ENCODE data around the gene SLC17A8. TPM values are rescaled to one million over a fixed set of nuclear protein-coding genes. Genes with fewer than 3 reads are reported as not detected.
"Not testable (repeated sequence)": the region's sequence is repeated elsewhere in the genome, so short reads cannot be mapped to it uniquely, and the experiment has no call there.

SLC17A8 gene
- polyA plus RNA-seq (2011; rRNA removed) (not detected in 2 replicates), polyA minus RNA-seq (2011; rRNA and poly(A)+ RNA removed) (not detected in 2 replicates)

- Histone ChIP-seq H3K27me3 (ENCODE audit: control insufficient read depth, insufficient read depth, low read length) (peaks cover 10% of the 10 kb centered on the region), H3K36me3 (ENCODE audit: control insufficient read depth, insufficient read depth, low read length) (no peaks in the 10 kb centered on the region), H3K4me3 (ENCODE audit: low read depth, low read length) (no peak within 1 kb of the TSS)
- ChIA-PET CTCF (interaction anchor here (1.0 kb wide), 1 partner anchor 8 kb away, joined by 5 read pairs; no protein-coding TSS in a partner anchor), POLR2A (no interaction called here)
- DNase-seq (ENCODE audit: low read depth), result no peak
- no peak for TF ChIP-seq CTCF (IDR thresholded peaks at IDR 0.05; ENCODE audit: insufficient read depth, low read depth, low read length)
Measured at GRCh38 chr12:100356644-100357223, at the start of gene SLC17A8. Gene SLC17A8, plus strand, starts transcription at chr12:100357074. Its CDS starts 318 bp downstream, at chr12:100357392.

GRCh38 chr12:100308138-100308537 is 48.7 kb upstream of the SLC17A8 start:
- DNase-seq (ENCODE audit: low read depth); POLR2A ChIA-PET; CTCF ChIA-PET; H3K4me3 ChIP-seq (ENCODE audit: low read depth, low read length); H3K36me3 ChIP-seq (ENCODE audit: control insufficient read depth, insufficient read depth, low read length); H3K27me3 ChIP-seq (ENCODE audit: control insufficient read depth, insufficient read depth, low read length): not testable (repeated sequence)

DNA sequence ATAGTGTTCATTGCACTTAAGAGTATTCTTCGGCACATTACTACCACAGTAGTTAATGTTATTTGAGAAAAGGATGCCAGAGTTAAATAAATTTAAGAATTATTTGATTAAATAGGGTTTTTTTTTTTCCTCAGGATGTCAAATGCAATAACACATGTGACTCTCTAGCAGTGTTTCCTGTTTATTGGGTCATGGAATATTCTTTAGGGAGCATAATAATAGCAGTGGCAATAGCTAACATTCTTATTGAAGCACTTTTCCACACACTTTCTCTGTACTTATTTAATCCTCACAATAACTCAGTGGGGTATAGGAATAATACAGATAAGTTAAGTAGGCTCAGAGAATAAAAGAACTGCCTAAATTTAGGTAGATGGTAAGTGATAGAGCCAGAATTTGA is 45.6 kb upstream of the SLC17A8 start:
- Histone ChIP-seq H3K36me3 (ENCODE audit: control insufficient read depth, insufficient read depth, low read length) (0 out of 2 replicates have a peak, but pooled peaks cover 1% of the 10 kb centered on the region), H3K27me3 (ENCODE audit: control insufficient read depth, insufficient read depth, low read length) (no peaks in the 10 kb centered on the region), H3K4me3 (ENCODE audit: low read depth, low read length) (no peak overlapping the region)
- ChIA-PET CTCF (no interaction called here), POLR2A (no interaction called here)
- no peak for DNase-seq (ENCODE audit: low read depth)
- no peak for TF ChIP-seq CTCF (IDR thresholded peaks at IDR 0.05; ENCODE audit: insufficient read depth, low read depth, low read length)

DNA sequence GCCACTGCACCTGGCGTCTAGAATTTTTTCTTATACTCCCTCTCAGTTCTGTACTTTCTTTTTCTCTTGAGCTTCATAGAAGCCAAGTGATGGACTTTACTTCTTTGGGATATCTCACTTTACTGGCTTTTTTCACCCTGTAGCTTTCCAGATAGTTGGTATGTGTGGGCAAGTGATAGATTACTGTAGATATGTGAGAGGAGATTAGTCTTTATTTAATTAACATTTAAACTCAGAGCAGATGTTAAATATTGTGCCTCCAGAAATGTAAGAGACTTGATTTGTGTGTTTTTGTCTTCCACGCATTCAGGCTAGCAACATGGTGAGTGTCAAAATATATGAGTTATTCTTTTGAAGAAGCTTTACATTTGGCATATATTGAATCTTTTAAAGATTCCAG is 39.5 kb upstream of the SLC17A8 start:
- ChIA-PET CTCF (interaction anchor here (1.4 kb wide), 1 partner anchor 13 kb away, joined by 3 read pairs; no protein-coding TSS in a partner anchor), POLR2A (no interaction called here)
- H3K27me3 ChIP-seq (ENCODE audit: control insufficient read depth, insufficient read depth, low read length), result no peaks in the 10 kb centered on the region
- H3K36me3 ChIP-seq (ENCODE audit: control insufficient read depth, insufficient read depth, low read length), result 0 out of 2 replicates have a peak, but pooled peaks cover 1% of the 10 kb centered on the region
- no peak for DNase-seq (ENCODE audit: low read depth)
- no peak for TF ChIP-seq CTCF (IDR thresholded peaks at IDR 0.05; ENCODE audit: insufficient read depth, low read depth, low read length)
- H3K4me3 ChIP-seq (ENCODE audit: low read depth, low read length), result no peak overlapping the region

DNA sequence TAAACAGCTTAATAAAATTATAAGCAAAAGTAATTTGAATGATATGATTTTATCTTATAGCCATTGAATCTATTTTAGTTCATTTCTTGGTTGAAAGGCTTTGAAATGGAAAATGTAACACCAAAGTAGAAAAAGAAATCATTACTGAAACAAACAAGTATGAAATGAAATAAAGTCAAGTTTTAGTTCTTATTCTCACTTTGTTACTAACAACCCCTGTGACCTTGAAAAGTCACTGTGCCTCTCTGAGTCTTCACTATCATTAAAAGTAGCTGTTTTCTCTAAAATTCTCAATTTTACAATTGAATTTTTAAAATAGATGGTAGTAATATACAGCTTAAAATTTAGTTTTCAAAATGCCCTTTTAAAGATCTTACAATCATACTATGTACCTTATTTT is 32.4 kb upstream of the SLC17A8 start:
- TF ChIP-seq CTCF (IDR thresholded peaks at IDR 0.05; ENCODE audit: insufficient read depth, low read depth, low read length), result no peak
- no peak for DNase-seq (ENCODE audit: low read depth)
- Histone ChIP-seq H3K27me3 (ENCODE audit: control insufficient read depth, insufficient read depth, low read length) (no peaks in the 10 kb centered on the region), H3K4me3 (ENCODE audit: low read depth, low read length) (no peak overlapping the region), H3K36me3 (ENCODE audit: control insufficient read depth, insufficient read depth, low read length) (peaks cover 3% of the 10 kb centered on the region; the same call in 1 of the 2 replicates)
- CTCF ChIA-PET, result no interaction called here
- POLR2A ChIA-PET, result no interaction called here

DNA sequence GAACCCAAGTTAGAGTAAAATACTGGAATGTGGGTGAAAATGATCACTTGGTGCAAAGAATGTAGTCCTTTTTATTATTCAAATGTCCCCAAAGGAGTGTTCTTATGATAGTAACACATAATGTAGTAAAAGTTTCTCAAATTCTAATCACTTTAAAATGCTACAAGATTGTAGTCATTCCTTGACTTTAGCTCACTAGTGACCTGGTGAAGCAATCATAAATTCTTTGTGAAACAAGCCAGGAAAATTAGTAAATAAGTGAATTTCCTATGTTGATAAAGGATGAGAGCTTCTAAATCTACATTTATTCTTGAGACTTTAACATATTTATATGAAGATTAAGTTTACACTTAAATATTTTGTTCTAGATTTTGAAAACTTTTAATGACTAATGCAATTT is 30.7 kb upstream of the SLC17A8 start:
- Histone ChIP-seq H3K4me3 (ENCODE audit: low read depth, low read length) (no peak overlapping the region), H3K36me3 (ENCODE audit: control insufficient read depth, insufficient read depth, low read length) (peaks cover 4% of the 10 kb centered on the region; the same call in 1 of the 2 replicates), H3K27me3 (ENCODE audit: control insufficient read depth, insufficient read depth, low read length) (no peaks in the 10 kb centered on the region)
- CTCF ChIA-PET, result interaction anchor here (1.8 kb wide), 1 partner anchor 22 kb away, joined by 5 read pairs; no protein-coding TSS in a partner anchor
- DNase-seq (ENCODE audit: low read depth), result no peak
- TF ChIP-seq CTCF (IDR thresholded peaks at IDR 0.05; ENCODE audit: insufficient read depth, low read depth, low read length), result no peak
- POLR2A ChIA-PET, result no interaction called here
